ENCODE data around the gene LRPAP1.
"Not testable (repeated sequence)": the region's sequence is repeated elsewhere in the genome, so short reads cannot be mapped to it uniquely, and the experiment has no call there.

Gene LRPAP1, protein sequence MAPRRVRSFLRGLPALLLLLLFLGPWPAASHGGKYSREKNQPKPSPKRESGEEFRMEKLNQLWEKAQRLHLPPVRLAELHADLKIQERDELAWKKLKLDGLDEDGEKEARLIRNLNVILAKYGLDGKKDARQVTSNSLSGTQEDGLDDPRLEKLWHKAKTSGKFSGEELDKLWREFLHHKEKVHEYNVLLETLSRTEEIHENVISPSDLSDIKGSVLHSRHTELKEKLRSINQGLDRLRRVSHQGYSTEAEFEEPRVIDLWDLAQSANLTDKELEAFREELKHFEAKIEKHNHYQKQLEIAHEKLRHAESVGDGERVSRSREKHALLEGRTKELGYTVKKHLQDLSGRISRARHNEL

DNA sequence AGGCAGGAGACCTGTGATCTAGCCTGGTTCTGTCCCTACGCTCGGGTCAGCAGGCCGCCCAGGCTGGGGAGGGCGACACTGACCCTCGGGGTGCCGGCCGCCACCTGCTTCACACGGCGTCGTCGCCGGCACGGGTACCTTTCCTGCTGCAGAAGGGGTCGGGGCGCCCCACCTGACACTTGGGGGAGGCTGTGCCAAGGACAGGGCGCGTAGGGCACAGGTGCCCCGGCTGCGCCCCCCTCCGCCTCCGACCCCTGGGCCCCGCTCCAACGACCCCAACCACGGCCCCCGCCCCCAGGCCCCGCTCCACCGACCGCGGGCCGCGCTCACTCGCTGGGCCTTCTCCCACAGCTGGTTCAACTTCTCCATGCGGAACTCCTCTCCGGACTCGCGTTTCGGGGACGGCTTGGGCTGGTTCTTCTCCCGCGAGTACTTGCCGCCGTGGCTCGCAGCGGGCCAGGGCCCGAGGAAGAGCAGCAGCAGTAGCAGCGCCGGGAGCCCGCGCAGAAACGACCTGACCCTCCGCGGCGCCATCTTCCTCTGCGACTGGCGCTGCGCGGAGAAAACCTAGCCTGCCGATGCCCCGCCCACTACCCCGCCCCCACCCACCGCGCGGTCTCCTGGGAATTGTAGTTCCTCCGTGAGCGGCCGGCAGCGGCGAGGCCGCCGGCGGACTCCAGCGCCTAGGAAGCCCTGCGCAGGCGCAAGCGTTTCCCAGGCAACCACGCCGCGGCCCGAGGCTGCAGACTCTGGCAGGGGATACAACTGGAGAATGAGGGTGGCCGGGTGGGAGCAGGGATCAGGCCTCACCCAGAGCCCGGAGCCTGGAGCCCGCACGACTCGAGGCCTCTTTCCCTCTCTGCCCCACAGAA is at the start of gene LRPAP1:
Gene LRPAP1 (minus strand): TSS at position 544 of the 872 bp plus-strand sequence. CDS start 10 bp downstream, at position 534.
- peak; percentile 78 for DNase-seq (ENCODE audit: low read depth)

DNA sequence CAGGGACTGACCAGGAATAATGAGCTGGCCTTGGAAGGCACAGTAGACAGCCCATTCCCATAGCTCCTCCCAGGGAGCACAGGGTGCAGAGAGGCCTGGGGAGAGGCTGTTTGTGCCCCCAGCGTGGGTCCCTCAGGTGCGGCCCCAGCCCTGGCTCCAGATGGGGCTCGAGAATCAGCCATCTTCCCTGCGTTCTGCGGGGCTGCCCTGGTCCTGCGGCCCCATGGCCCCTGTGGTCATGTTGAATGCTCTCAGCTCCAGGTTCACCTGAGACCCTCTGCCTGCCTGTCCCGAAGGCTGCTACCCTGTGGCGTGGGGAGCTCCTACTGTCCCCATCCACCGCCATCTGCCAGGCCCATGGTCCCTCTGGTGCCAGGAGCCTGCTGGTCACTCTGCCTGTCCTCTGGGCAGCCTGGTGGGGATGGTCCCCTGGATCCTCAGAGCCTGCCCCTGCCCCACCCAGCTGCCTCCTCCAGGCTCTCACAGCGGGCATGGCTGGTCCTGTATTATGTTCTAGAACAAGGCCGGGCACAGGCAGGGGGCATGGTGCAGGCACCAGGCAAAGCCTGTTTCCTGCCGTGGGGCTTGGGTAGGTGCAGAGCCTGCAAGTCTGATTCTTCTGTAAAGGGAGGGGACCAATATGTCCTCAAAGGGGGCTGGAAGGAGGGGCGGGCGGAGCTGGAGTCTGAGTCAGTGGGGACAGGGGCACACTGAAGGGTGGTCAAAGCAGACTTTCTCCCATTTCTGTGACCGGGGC is 49.3 kb upstream of the LRPAP1 start:
- not testable (repeated sequence) for DNase-seq (ENCODE audit: low read depth)

DNA sequence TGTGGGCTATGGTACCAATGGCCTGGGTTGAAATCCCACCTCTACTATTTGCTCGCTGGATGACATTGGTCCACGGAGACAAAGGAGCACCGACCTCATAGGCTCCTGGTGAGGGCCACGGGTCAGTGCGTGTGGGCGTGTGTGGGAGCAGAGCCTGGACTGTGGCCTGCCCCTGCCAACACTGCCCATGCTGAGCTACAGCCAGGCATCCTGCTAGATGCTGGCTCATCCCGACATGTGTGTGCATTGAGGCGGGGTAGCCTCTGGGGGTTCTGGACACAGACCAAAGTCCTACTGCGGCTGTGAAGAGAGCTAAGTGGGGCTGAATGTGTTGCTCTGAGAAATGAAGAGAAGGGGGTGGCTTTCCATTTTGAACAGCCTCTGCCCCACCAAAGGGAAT is 48.6 kb upstream of the LRPAP1 start:
- not testable (repeated sequence) for DNase-seq (ENCODE audit: low read depth)

DNA sequence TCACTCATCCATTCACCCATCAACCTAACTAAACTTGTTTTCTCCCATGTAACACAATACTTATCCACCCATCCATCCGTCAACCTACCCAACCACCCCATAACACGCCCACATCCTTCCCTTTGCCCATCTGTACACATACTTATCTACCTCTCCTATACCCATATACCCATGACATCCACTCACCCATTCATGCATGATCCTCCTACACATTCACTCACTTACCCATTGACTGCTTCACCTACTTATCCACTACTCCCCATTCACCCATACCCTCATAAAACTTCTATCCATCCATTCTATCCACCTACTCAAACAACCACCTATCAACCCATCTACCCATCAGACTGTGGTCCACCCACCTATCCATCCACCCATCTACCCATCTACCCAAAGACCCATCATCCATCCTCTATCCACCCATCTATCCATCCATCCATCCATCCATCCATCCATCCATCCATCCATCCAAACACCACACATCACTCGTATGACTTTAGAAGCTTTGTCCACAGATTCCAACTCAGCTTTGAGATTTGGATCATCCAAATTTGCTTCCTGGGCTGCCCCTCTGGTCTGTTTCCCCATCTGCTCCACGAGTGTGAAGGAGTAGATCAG is 46.4 kb upstream of the LRPAP1 start:
- not testable (repeated sequence) for DNase-seq (ENCODE audit: low read depth)

DNA sequence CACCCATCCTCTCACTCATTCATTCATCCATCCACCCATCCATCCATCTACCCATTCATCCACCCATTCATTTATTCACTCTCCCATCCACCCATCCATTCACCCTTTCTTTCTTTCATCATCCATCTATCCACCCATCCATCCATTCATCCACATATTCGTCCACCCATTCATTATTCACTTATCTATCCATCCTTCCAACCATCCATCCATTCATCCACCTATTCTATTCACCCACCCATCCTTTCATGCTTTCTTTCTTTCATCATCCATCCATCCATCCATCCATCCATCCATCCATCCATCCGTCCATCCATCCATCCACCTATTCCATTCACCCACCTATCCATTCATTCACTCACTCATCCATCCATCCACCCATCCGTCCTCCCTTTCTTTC is 45.8 kb upstream of the LRPAP1 start:
- not testable (repeated sequence) for DNase-seq (ENCODE audit: low read depth)

DNA sequence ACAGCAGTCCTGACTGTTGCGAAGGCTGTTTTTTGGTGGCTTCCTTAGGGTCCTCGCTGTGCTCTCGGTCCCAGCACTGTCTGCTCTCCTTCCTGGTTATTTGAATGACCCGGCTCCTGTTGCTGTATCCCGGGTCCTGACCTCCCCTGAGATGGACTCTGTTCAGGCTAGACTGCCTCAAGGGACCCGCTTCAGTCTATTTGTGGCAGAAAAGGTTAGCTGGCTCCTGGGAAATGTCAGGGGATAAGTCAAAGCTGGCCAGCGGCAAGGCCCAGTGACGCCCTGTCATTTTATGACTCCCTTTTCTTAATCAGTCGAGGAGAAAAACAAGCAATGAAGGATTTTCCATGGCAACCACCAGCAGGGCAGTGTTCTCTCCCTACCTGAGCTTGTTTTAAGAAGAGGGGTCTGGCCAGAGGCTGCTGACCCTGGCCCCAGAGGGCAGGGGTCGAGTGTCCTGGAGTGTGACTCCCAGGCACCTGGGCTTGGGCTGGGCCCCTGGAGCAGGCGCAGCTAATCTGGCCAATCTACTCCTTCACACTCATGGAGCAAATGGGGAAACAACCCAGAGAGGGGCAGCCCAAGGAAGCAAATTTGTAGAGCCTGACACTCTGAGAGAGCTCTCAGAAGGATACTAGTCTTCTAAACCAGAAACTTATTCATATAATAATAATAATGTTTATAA is 45.1 kb upstream of the LRPAP1 start:
- DNase-seq (ENCODE audit: low read depth), result not testable (repeated sequence)

DNA sequence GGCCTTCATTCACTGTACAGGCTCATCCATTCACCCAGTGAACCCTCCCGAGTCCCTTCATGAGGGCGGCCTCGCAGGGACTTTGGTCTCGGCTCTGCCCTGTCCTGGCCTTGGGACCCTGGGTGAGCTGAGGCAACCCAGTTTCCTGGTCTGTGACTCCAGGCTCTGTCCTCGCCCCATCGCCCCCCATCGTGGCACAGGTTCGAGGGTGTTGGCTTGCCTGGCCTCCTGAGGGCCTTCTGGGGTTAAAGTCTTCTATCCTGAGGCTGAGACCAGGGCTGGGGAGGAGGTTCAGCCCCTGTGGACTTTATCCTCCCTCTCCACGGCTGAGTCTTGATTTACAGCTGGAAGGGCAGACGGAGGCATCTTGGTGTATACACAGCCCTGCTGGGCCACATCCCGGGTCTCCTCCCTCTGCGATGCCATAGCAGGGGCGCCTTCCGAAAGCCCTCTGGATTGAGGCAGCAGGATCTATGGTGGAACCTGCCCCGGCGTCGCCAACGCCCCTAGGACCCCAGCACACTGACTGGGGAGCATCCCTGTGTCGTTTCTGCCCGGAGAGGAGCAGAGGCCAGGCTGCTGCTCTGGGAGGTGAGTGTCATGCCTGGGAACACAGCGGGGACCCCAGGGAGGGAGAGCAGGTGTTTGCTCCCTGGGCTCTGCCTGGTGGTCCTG is 44.4 kb upstream of the LRPAP1 start:
- DNase-seq (ENCODE audit: low read depth), result not testable (repeated sequence)

DNA sequence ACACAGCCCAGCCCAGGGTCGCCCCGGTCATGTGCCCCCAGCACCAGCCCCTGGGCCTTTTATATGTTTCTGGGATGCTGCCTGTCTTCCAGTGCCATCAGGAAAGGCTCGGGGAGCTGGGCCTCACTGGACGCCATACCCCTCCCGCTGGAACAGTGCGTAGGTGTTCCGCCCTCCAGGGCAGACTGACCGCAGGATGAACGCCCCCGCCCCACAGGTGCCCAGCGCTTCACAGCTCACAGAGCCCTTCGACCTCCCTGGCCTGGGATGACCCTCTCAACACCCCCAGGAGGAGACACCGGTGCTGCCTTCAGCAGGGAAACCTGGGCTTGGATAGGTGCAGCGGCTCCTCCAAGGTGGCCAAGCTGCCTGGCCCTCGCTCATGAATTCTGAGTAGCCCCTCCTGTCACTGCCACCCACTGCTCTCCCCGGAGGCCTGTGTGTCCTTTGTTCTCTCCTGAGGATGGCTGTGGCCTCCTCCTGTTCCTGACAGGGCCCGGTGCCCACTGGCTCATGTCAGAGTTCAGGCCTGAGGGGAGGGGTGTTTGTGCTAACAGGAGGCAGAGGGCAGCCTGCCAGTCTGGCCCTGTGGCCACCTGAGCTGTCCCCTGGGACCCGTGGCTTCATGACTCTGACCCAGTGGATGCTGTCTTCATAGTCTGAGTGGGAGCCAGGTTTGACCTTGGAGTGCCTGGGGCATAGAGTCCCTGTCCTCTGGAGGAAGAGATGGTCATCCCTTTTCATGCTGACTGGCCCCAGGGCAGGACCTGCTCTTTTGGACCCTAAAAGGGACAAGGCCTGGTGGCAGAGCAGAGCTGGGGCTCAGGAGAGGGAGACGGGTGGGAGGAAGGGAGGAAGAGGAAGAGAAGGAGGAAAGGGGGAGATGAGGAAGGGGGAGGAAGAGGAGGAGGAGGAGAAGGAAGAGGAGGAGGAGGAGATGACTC is 43.5 kb upstream of the LRPAP1 start:
- DNase-seq (ENCODE audit: low read depth), result not testable (repeated sequence)

DNA sequence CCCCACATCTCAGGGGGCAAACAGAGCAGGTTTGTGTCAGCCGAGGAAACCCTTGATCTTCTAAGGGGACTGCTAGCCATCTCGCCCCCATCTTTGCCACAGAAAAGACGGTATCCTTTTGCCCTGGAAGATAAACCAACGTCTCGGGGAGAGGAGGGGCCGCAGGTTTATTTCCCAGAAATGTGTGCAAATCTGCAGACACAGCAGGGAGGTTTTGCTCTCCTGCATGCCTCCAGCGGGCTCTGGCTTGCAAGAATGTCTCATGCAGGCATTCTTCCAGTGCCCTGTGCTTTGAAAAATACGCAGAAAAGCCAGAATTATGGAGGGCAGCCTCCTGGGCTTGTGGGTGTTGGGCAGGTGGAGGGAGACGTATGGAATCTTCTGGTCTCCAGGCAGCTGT is 42.6 kb upstream of the LRPAP1 start:
- DNase-seq (ENCODE audit: low read depth), result not testable (repeated sequence)

DNA sequence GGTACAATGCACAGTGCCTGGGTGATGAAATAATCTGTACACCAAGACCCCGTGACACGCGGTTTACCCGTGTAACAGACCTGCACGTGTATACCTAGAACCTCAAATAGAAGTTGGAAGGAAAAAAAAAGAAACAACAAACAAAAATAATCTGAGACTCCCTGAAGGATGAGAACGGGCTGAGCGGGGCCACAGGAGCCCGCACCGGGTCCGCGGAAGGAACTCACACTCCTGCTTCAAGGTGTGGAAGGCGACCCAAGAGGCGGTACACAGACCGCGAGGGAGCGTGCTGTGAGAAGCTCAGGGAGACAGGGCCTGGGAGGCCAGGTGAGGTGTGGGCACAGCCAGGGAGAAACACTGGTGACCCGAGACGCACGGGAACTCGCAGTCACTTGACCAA is 42.1 kb upstream of the LRPAP1 start:
- DNase-seq (ENCODE audit: low read depth), result not testable (repeated sequence)

DNA sequence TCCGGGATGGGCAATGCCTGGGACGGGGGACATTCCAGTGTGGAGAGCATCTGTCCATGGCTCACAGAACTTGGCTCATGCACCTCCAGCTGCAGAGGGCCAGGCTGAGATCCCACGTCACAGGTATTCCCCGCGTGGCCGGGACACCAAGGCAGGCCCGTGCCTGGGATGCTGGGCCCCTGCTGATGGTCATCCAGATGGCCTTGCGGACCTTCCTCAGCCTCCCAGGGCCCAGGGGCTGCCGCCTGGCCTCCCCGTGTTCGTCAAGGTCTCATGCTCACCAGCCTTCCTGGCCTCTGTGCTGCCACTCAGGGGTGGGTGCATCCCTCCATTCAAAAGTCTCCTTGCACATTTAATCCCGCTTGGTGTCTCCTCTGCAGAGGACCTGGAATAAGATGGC is 40.9 kb upstream of the LRPAP1 start:
- DNase-seq (ENCODE audit: low read depth), result no peak

DNA sequence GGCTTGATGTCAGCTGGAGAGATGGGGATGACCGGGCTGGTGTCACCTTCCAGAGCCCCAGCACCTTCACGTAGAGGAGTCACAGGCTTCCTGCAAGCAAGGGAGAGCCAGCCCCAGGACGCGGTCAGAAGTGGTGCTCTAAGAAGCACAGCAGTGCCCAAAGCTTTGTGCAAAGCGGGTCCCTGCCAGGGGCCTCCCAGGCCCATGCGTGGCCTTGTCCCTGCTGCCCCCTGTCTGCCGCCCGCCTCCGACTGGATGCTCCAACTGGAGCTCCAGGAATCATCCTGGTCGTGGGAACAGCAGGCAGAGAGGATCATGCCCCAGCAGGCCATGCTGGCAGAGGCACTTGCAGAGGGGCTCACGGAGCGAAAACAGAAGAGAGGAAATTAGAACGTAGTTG is 40.1 kb upstream of the LRPAP1 start:
- DNase-seq (ENCODE audit: low read depth), result no peak

DNA sequence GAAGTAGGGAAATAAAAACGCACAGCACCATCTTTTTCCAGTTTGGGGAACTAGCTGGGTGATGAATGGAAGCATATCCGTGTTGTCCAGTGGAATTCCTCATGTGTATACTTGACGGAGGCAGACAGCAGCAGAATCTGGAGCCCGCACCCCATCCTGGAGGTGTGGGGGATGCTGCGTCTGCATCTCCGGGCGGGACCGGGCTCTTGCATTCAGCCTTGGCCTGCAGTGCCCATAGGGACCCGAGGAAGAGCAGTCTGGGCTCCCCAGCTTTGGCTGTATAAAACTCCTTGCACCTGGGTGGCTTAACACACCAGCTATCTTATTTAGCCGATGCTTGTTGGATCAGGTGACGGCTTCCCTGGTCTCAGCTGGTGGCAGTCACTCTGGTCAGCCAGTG is 39.7 kb upstream of the LRPAP1 start:
- no peak for DNase-seq (ENCODE audit: low read depth)

DNA sequence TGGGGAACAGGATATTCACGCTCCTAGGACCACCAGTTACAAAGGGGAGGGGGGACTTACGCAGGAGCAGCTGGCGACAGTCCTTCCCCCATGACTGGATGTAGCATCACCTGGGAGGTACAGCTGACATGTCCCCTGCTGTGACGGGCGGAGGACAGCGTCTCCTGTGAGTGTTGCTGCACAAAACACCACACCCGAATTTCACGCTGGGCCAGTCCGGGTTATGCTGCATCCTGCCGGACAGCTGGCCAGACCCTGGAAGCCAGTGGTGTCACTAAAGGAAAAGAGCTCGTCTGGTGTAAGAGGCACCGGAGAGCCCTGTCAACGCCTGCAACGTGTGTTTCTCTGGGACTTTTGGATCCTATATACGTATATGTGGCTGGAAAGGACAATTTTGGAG is 38.7 kb upstream of the LRPAP1 start:
- not testable (repeated sequence) for DNase-seq (ENCODE audit: low read depth)

DNA sequence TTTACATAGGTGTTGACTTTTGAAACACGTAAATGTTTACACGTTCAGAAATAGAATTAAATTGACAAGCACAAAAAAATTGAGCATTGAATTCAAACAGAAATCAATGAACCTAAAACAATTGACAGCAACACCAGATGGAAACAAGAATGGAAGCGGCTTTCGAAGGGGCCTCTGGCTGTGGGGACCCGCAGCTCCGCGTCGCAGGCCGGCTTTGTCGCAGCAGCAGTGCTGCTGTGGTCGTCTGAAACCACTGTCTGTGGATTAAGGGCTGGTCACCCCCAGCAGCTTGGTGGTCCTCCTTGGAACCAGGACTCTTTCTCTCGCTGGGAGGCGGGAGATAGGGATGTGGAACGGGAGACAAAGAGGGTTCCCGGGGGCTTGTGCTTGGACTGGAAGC is 37.4 kb upstream of the LRPAP1 start:
- not testable (repeated sequence) for DNase-seq (ENCODE audit: low read depth)

DNA sequence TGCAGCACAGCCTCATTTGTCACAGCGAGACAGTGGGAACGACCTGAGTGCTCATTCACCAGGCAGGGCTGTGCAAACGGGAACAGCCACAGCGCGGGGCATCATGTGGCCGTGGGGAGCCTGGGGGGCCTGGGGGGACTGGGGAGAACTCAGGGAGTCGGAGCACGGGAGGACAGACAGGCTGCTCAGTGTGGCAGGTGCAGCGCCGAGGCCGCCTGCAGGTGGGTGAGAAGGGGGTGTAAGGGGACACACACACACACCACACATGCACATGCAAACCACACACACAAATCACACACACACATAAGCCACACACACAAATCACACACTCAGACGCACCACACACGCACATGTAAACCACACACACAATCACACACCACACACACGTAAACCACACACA is 34.5 kb upstream of the LRPAP1 start:
- DNase-seq (ENCODE audit: low read depth), result not testable (repeated sequence)

DNA sequence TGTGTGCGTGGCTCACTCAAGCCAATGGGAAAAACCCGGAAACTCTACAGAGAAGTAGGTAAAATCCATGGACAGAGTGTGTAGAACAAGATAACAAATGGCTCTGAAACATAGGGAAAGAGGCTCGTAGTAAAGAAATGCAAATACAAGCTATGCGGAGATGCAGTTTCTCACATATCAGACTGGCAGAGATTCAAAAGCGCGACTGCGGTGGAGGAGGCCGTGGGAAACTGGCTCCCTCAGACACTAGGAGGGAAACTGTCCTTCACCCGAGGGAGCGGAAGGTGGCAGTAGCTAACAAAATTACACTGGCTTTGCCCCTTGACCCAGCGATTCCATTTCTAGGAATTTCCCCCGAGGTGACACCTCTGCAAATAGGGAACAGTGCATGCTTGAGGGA is 34.1 kb upstream of the LRPAP1 start:
- DNase-seq (ENCODE audit: low read depth), result not testable (repeated sequence)

DNA sequence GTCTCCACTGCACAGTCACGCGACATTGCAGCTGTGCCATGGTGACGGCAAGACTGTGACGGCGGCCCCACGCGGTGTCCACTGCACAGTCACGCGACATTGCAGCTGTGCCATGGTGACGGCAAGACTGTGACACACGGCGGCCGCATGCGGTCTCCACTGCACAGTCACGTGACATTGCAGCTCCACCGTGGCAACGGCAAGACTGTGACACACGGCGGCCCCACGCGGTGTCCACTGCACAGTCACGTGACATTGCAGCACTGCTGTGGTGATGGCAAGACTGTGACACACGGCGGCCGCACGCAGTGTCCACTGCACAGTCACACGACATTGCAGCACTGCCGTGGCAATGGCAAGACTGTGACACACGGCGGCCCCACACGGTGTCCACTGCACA is 32.7 kb upstream of the LRPAP1 start:
- not testable (repeated sequence) for DNase-seq (ENCODE audit: low read depth)

DNA sequence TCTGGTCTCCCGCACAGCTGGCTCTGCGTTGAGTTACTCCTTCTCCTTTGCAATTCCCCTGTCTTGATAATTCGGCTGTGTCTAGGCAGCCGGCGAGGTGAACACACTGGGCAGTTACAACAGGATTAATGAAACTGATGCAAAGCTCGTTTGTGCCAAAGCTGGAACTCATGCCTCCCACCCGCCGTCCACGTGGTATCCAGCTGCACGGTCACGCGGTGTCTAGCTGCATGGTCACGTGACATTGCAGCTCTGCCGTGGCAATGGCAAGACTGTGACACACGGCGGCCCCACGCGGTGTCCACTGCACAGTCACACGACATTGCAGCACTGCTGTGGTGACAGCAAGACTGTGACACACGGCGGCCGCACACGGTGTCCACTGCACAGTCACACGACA is 31.2 kb upstream of the LRPAP1 start:
- no peak for DNase-seq (ENCODE audit: low read depth)

DNA sequence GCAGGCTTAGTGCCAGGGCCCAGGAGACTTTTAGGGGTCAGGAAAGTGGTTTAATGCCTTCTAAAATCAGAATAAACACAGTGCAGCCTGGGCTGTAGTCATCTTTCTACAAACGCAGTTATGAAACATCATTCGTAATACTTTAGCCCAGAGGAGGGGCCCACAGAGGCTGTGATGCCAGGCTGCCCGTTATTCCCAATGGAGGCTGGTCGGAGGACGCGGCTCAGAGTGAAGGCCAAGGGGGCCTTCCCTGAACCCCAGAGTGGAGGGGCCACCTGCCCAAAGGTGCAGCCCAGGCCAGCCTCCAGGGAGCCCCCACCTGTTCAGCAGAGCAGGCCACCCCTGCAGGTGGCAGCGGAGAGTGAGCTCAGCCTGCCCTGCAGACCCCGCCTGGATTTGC is 29.9 kb upstream of the LRPAP1 start:
- DNase-seq (ENCODE audit: low read depth), result not testable (repeated sequence)
